Liver (tissue), 9 donors: ENCODE measurements around the gene FOXO1. TPM values are rescaled to one million over a fixed set of nuclear protein-coding genes. Genes with fewer than 3 reads are reported as not detected.

ENCODE experiments used
- DNase-seq: peaks from one replicate; pipeline ENCODE4 v3.0.0-alpha.2; 2017; ENCODE audit warnings: low spot score
- H3K27ac ChIP-seq, 2 donors: one replicate each; pipeline ENCODE4 v1.7.0; 2013; ENCODE audit warnings: inconsistent platforms in 2 of 2, low read length in 2 of 2, control low read depth in 1 of 2, low read depth in 1 of 2, mild to moderate bottlenecking in 1 of 2
- H3K27me3 ChIP-seq, 4 donors: one replicate each; pipeline versions ENCODE4 v1.6.1 to v1.7.0; 2013; ENCODE audit warnings: low read length in 3 of 4, inconsistent platforms in 1 of 4, mild to moderate bottlenecking in 1 of 4, moderate library complexity in 1 of 4; ENCODE audit not compliant: control insufficient read depth in 4 of 4, insufficient read depth in 4 of 4
- H3K36me3 ChIP-seq, 4 donors: one replicate each; pipeline versions ENCODE4 v1.6.1 to v1.7.0; 2013; ENCODE audit warnings: low read length in 3 of 4, mild to moderate bottlenecking in 3 of 4, low read depth in 1 of 4, moderate library complexity in 1 of 4; ENCODE audit not compliant: control insufficient read depth in 4 of 4, insufficient read depth in 3 of 4
- H3K4me1 ChIP-seq, 4 donors: one replicate each; pipeline versions ENCODE4 v1.6.1 to v1.7.0; 2013; ENCODE audit warnings: low read length in 3 of 4, mild to moderate bottlenecking in 3 of 4, moderate library complexity in 1 of 4; ENCODE audit not compliant: control insufficient read depth in 4 of 4, insufficient read depth in 4 of 4
- H3K4me3 ChIP-seq, 3 donors: one replicate each; pipeline versions ENCODE4 v1.6.1 to v1.7.0; 2013; ENCODE audit warnings: low read length in 3 of 3, control low read depth in 1 of 3, low read depth in 1 of 3, mild to moderate bottlenecking in 1 of 3
- H3K9ac ChIP-seq, 2 donors: one replicate each; pipeline ENCODE4 v1.7.0; 2013; ENCODE audit warnings: low read length in 2 of 2, mild to moderate bottlenecking in 2 of 2, moderate library complexity in 2 of 2, control low read depth in 1 of 2, low read depth in 1 of 2
- H3K9me3 ChIP-seq, 4 donors: one replicate each; pipeline versions ENCODE4 v1.6.1 to v1.7.0; 2013; ENCODE audit warnings: low read length in 3 of 4; ENCODE audit not compliant: control insufficient read depth in 4 of 4
- EGR1 ChIP-seq, 2 donors: IDR thresholded peaks; 2 replicates each; pipeline ENCODE4 v1.6.1; 2016 to 2018; ENCODE audit warnings: antibody characterized with exemption in 2 of 2, low read depth in 2 of 2
- FOXA1 ChIP-seq: IDR thresholded peaks from 2 replicates; pipeline ENCODE4 v1.6.1; 2016; ENCODE audit warnings: antibody characterized with exemption
- FOXA2 ChIP-seq: IDR thresholded peaks from 2 replicates; pipeline ENCODE4 v1.6.1; 2016; ENCODE audit warnings: antibody characterized with exemption
- GABPA ChIP-seq, 2 donors: IDR thresholded peaks in 1 of 2; conservative IDR thresholded peaks in 1 of 2; 2 replicates each; pipeline ENCODE4 v1.6.1; 2016; ENCODE audit warnings: antibody characterized with exemption in 2 of 2, mild to moderate bottlenecking in 1 of 2, moderate library complexity in 1 of 2
- HNF4A ChIP-seq, 2 donors: conservative IDR thresholded peaks; 2 replicates each; pipeline ENCODE4 v1.6.1; 2016; ENCODE audit warnings: antibody characterized with exemption in 2 of 2, mild to moderate bottlenecking in 2 of 2
- HNF4G ChIP-seq: IDR thresholded peaks from 2 replicates; pipeline ENCODE4 v1.6.1; 2016; ENCODE audit warnings: antibody characterized with exemption
- JUND ChIP-seq, 2 donors: IDR thresholded peaks; 2 replicates each; pipeline ENCODE4 v1.6.1; 2016; ENCODE audit warnings: antibody characterized with exemption in 2 of 2
- NR2F2 ChIP-seq: IDR thresholded peaks from 2 replicates; pipeline ENCODE4 v1.6.1; 2016; ENCODE audit warnings: antibody characterized with exemption
- RAD21 ChIP-seq, 2 donors: IDR thresholded peaks; 2 replicates each; pipeline ENCODE4 v1.6.1; 2016; ENCODE audit warnings: antibody characterized with exemption in 2 of 2, mild to moderate bottlenecking in 2 of 2
- REST ChIP-seq: IDR thresholded peaks from 2 replicates; pipeline ENCODE4 v1.6.1; 2016; ENCODE audit warnings: antibody characterized with exemption, mild to moderate bottlenecking
- RXRA ChIP-seq, 2 donors: IDR thresholded peaks; 2 replicates each; pipeline ENCODE4 v1.6.1; 2017 to 2018; ENCODE audit warnings: antibody characterized with exemption in 2 of 2, mild to moderate bottlenecking in 1 of 2
- SP1 ChIP-seq: IDR thresholded peaks from 2 replicates; pipeline ENCODE4 v1.6.1; 2018; ENCODE audit warnings: antibody characterized with exemption, mild to moderate bottlenecking
- TAF1 ChIP-seq: conservative IDR thresholded peaks from 2 replicates; pipeline ENCODE4 v1.6.1; 2016; ENCODE audit warnings: antibody characterized with exemption, mild to moderate bottlenecking
- YY1 ChIP-seq: IDR thresholded peaks from 2 replicates; pipeline ENCODE4 v1.6.1; 2016; ENCODE audit warnings: antibody characterized with exemption, mild to moderate bottlenecking
- WGBS: extraction: QIAGEN DNeasy Blood & Tissue Kit; methylation state at CpG from one replicate; pipeline ENCODE4 v1.1.7; 2013; 5-methylcytosine and 5-hydroxymethylcytosine counted together
- polyA plus RNA-seq, 2 donors: library from polyadenylated mRNA; stranded (reverse) in 1 of 2; unstranded in 1 of 2; fragments of 200-250 nt in 1 of 2; fragments of >200 nt in 1 of 2; fragmentation: Nextera tagmentation in 1 of 2; extraction: Ambion mirVana in 1 of 2; gene quantifications; one replicate each; pipeline versions ENCODE4 v1.2.1 to v1.2.3, GENCODE V29; 2013 to 2015
- total RNA-seq, 2 donors: library from RNA; depleted of rRNA; stranded (reverse); fragments of >200 nt; gene quantifications; one replicate each; pipeline ENCODE4 v1.2.3, GENCODE V29; 2014
- TF ChIP-seq, protein P1 (sequence below): IDR thresholded peaks from 2 replicates; pipeline ENCODE4 v1.6.1; 2016; ENCODE audit warnings: antibody characterized with exemption
- TF ChIP-seq, protein P2 (sequence below): IDR thresholded peaks from 2 replicates; pipeline ENCODE4 v1.6.1; 2016; ENCODE audit warnings: antibody characterized with exemption
- TF ChIP-seq, protein P3 (sequence below): IDR thresholded peaks from 2 replicates; pipeline ENCODE4 v1.6.1; 2016; ENCODE audit warnings: antibody characterized with exemption
- TF ChIP-seq, protein P4 (sequence below): fragments of 150-350 bp; IDR thresholded peaks from 2 replicates; pipeline ENCODE4 v1.5.1; 2017; ENCODE audit warnings: improper control_type of control experiment, low read depth, low read length; ENCODE audit not compliant: missing input control
- donor health status: healthy.
- donor health status: healthy.
- donor health status: healthy.
- donor health status: healthy.
- donor health status: healthy.

Gene FOXO1
- total and polyA plus RNA-seq, 4 donors, result 5.4 to 23.6 (median 8.6) TPM

DNA sequence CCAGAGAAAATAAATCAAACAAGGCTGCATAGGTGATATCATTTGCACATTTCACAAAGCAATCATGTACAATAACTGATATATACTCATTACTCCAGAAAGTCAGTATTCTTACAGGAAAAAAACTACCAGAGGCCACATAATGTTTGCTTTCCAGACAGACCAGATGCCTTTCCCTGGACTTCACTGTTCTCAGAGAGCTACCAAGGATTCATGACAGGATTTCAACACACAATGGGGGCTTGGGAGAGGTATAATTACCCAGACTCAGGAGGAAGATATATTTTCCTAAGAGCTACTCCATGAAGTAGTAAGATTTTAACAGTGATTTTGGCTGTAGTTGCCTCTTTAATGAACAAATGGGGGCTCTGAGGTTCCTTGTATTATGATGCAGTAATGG lies 110.0 kb downstream of the FOXO1 start:
- Histone ChIP-seq H3K27ac (no peak overlapping the region), H3K4me1 (peaks cover 0 to 20% (median 7%) of the 10 kb centered on the region in 4 donors), H3K9ac (no peak overlapping the region), H3K36me3 (peaks cover 0 to 11% (median 7%) of the 10 kb centered on the region in 4 donors), H3K9me3 (no peaks in the 10 kb centered on the region), H3K27me3 (no peaks in the 10 kb centered on the region), H3K4me3 (no peak overlapping the region)
- TF ChIP-seq RAD21 (IDR thresholded peaks at IDR 0.05) (no peak), HNF4G (no peak), TAF1 (no peak), GABPA (IDR thresholded peaks at IDR 0.05 in 1 of 2, conservative IDR thresholded peaks at IDR 0.05 in 1 of 2) (no peak), HNF4A (conservative IDR thresholded peaks at IDR 0.05) (no peak), RXRA (IDR thresholded peaks at IDR 0.05) (no peak), EGR1 (IDR thresholded peaks at IDR 0.05; ENCODE audit: low read depth in 2 of 2) (no peak)
- TF ChIP-seq, protein P1, sequence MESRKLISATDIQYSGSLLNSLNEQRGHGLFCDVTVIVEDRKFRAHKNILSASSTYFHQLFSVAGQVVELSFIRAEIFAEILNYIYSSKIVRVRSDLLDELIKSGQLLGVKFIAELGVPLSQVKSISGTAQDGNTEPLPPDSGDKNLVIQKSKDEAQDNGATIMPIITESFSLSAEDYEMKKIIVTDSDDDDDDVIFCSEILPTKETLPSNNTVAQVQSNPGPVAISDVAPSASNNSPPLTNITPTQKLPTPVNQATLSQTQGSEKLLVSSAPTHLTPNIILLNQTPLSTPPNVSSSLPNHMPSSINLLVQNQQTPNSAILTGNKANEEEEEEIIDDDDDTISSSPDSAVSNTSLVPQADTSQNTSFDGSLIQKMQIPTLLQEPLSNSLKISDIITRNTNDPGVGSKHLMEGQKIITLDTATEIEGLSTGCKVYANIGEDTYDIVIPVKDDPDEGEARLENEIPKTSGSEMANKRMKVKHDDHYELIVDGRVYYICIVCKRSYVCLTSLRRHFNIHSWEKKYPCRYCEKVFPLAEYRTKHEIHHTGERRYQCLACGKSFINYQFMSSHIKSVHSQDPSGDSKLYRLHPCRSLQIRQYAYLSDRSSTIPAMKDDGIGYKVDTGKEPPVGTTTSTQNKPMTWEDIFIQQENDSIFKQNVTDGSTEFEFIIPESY, result no peak
- TF ChIP-seq, protein P2, sequence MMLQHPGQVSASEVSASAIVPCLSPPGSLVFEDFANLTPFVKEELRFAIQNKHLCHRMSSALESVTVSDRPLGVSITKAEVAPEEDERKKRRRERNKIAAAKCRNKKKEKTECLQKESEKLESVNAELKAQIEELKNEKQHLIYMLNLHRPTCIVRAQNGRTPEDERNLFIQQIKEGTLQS, result no peak
- TF ChIP-seq, protein P3, sequence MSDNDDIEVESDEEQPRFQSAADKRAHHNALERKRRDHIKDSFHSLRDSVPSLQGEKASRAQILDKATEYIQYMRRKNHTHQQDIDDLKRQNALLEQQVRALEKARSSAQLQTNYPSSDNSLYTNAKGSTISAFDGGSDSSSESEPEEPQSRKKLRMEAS, result no peak
- no peak for DNase-seq

- DNase-seq, result no peak
- WGBS, result 91% methylated on average over 3 of the region's 3 CpGs
- Histone ChIP-seq H3K9ac (no peak overlapping the region), H3K36me3 (no peaks in the 10 kb centered on the region), H3K4me1 (peaks cover 0 to 7% (median 3%) of the 10 kb centered on the region in 4 donors), H3K27me3 (no peaks in the 10 kb centered on the region), H3K27ac (no peak overlapping the region), H3K9me3 (no peaks in the 10 kb centered on the region), H3K4me3 (no peak overlapping the region)
- TF ChIP-seq JUND (IDR thresholded peaks at IDR 0.05) (no peak), GABPA (IDR thresholded peaks at IDR 0.05 in 1 of 2, conservative IDR thresholded peaks at IDR 0.05 in 1 of 2) (no peak), SP1 (no peak), FOXA2 (no peak), RXRA (IDR thresholded peaks at IDR 0.05) (no peak), HNF4G (no peak), RAD21 (IDR thresholded peaks at IDR 0.05) (no peak), EGR1 (IDR thresholded peaks at IDR 0.05; ENCODE audit: low read depth in 2 of 2) (no peak), HNF4A (conservative IDR thresholded peaks at IDR 0.05) (no peak), TAF1 (no peak), REST (no peak), NR2F2 (no peak), YY1 (no peak), FOXA1 (no peak)
- TF ChIP-seq, protein P2, result no peak
- TF ChIP-seq, protein P3, result no peak
- TF ChIP-seq, protein P1, result no peak
- TF ChIP-seq, protein P4, sequence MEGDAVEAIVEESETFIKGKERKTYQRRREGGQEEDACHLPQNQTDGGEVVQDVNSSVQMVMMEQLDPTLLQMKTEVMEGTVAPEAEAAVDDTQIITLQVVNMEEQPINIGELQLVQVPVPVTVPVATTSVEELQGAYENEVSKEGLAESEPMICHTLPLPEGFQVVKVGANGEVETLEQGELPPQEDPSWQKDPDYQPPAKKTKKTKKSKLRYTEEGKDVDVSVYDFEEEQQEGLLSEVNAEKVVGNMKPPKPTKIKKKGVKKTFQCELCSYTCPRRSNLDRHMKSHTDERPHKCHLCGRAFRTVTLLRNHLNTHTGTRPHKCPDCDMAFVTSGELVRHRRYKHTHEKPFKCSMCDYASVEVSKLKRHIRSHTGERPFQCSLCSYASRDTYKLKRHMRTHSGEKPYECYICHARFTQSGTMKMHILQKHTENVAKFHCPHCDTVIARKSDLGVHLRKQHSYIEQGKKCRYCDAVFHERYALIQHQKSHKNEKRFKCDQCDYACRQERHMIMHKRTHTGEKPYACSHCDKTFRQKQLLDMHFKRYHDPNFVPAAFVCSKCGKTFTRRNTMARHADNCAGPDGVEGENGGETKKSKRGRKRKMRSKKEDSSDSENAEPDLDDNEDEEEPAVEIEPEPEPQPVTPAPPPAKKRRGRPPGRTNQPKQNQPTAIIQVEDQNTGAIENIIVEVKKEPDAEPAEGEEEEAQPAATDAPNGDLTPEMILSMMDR, result no peak
Observed at GRCh38 chr13:40553356-40553755, 113.1 kb downstream of the FOXO1 start.
